HG03558 (cell line): ENCODE measurements around the gene RNF186.

Source experiments
- ATAC-seq: cut with Tn5 transposase; IDR thresholded peaks from one replicate; pipeline ENCODE4 v1.9.1; 2021; ENCODE audit warnings: moderate number of reproducible peaks; ENCODE audit not compliant: unreplicated experiment; ENCODE audit errors: extremely low read depth

The RNF186 gene

DNA sequence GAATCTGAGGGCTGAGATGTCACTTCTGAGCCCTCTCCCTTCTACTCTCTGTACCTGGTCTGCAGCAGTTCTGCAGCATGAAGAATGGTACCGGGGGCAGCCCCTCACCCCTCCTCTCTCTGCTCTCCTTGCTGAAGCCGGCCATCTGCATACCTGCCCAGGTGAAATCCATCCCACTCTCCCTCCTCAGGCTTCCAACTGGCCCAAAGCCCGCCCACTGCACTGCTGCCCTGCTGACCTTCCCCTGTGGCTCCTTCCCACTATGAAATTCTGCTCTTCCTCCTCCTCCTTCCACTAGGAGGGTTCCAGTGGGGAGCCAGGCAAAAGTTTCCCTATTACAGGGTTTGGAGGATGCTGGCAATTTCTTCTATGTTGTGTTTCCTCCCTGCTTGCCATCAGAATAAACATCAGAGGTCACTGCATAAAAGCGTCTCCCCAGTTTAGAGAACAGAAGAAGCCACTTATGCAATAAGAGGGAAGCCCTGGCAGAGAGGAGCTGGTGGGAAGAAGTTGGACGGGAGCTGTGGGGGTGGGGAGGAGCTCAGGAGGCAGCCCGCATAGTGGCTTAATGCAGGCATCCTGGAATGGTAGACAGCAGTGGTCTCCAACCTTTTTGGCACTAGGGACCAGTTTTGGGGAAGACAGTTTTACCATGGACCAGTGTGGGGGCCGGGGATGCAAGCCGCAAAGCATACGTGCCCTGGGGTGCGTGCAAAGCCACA, 45.7 kb downstream of the RNF186 start:
- no peak for ATAC-seq

DNA sequence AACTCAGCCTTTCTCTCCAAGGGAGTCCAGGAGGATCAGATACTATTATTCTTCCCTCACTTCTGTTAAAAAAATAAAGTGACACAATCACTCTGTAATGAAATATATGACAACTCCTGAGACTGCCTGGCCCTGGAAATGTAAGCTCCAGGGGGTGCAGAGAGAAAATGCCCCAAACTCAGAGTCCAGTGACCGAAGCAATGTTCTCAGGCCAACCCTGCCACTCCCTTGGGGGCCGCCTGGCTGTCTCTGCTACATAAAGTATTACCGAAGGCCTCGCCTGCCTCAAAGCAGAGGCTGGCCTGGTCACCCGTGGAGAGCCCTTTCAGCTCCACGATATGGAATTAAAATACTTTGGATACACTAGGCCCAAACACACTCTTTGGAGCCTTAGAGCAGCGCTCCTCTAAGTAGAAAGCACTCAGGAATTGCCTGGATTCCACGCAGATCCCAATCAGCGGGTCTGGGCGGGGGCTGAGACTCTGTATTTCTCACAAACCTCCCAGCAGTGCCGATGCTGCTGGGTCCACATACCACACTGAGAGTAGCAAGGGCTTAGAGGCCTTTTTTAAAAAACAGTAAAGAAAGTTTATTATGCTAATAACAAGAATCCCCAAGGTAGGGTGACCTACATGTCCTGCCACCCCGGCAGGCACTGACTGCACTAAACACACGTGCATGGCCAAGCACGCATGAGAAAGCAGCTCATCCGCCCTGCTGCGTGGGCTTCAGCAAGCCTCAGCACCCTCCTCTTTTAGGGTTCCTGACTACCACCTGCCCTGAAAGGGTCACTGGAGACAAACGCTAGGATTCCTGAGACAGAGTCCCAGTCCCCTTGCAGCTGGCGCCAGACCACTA, 46.5 kb downstream of the RNF186 start:
- ATAC-seq = no peak

DNA sequence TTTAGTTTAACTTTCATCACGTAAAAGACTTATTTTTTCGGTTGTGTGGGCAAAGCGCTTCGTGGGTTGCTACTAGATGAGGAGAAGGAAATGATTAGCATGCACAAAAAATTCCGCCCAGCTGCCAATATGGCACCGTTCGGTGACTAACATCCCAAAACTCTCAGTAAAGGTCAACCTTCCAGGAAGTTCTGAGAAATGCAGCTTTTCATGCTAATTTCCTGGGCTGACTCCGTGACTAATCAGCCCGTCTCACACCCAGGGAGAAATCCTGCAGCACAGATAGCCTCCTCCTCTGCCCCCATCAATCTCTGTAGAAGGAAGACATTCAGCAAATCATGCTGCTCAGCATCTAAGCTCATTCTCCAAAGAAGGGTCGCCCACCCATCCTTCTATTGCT, 49.5 kb downstream of the RNF186 start:
- no peak for ATAC-seq

DNA sequence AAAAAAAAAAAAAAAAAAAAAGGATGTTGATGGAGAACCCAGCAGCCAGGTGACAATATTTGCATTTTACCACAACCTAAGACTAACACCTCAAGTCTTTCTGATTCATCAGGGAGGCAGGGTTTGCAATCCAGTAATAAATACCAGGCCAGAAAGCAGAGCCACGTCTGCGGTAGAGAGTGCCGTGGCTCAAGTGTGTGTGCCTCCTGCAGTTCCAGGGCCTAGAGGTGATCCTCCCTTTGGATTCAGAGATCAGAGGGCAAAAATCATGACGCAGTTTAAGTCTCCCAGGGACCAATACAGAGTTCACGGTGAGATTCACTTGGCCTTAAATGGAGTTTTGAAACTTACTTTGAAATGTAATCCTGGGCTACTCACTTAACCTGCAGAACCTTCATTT, 50.2 kb downstream of the RNF186 start:
- no peak for ATAC-seq
